MM.1S (cell line): Measurements from ENCODE around the gene GPATCH4.

Experiments used
- EZH2 ChIP-seq: fragments of 300-600 bp; sonication (generic); optimal IDR thresholded peaks from 2 replicates; pipeline ENCODE3; 2017; ENCODE audit warnings: low read depth, mild to moderate bottlenecking, antibody characterized with exemption, low read length, mixed read lengths
- TF ChIP-seq, protein P1 (sequence below): fragments of 300-600 bp; sonication (generic); IDR thresholded peaks from 2 replicates; pipeline ENCODE4 v1.5.1; 2016; ENCODE audit warnings: antibody characterized with exemption, low read length, mixed read lengths

DNA sequence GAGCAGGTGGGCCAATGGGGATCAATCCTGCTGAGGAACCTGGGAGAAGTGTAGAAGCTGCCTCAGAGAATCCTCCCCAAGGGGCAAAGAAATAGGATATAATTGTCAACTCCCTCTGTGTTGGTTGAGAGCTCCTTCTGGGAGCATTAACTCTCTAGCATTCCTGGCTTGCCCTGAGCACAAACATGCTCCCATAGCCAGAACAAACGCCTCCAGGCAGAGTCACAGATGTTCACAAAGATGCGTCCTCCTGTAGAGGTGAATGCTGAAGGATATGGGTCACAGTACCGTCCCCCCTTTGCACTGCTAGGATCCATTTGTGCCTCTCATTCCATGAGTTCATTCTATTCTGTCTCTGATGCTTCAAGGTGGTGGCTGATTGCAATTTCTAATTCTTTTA, 31.1 kb upstream of the GPATCH4 start:
- TF ChIP-seq, protein P1, sequence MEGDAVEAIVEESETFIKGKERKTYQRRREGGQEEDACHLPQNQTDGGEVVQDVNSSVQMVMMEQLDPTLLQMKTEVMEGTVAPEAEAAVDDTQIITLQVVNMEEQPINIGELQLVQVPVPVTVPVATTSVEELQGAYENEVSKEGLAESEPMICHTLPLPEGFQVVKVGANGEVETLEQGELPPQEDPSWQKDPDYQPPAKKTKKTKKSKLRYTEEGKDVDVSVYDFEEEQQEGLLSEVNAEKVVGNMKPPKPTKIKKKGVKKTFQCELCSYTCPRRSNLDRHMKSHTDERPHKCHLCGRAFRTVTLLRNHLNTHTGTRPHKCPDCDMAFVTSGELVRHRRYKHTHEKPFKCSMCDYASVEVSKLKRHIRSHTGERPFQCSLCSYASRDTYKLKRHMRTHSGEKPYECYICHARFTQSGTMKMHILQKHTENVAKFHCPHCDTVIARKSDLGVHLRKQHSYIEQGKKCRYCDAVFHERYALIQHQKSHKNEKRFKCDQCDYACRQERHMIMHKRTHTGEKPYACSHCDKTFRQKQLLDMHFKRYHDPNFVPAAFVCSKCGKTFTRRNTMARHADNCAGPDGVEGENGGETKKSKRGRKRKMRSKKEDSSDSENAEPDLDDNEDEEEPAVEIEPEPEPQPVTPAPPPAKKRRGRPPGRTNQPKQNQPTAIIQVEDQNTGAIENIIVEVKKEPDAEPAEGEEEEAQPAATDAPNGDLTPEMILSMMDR: no peak
- TF ChIP-seq EZH2: no peak
